ENCODE measurements around the gene GRIN3B. TPM values are rescaled to one million over a fixed set of nuclear protein-coding genes. Genes with fewer than 3 reads are reported as not detected.

GRIN3B gene
- total and polyA plus RNA-seq, 2 of the 4 experiments (the other 2 are of a cell fraction): under 0.01 to 0.91 TPM

GRCh38 chr19:980133-980998, 19.9 kb upstream of the GRIN3B start:
- H2BK5ac ChIP-seq (ENCODE audit: low read depth, low read length, poor library complexity, severe bottlenecking): no peak overlapping the region
- peak overlapping the region; percentile 14; the same call in 1 of the 2 replicates for H2BK20ac ChIP-seq (ENCODE audit: low read depth, low read length)
- H3K18ac ChIP-seq (ENCODE audit: low read depth, low read length): no peak overlapping the region
- WGBS, 2 experiments (ENCODE audit: extremely low coverage in 2 of 2, insufficient read length in 1 of 2): 30% methylated on average over 12 of the region's 32 CpGs; no CpG with 5 or more reads in 1 of the 2 experiments
- no peak overlapping the region; the same call in 1 of the 2 replicates for H4K91ac ChIP-seq (ENCODE audit: insufficient read depth, low read depth, low read length)
- H3K27ac ChIP-seq (ENCODE audit: insufficient read depth, low read length): no peak overlapping the region
- DNase-seq: no peak
- no peak overlapping the region for H3K9ac ChIP-seq (ENCODE audit: low read depth, low read length)
- H3K79me1 ChIP-seq (ENCODE audit: low read depth in 1 of 2, low read length in 2 of 2): peaks cover 5 to 20% of the 10 kb centered on the region in 2 experiments
- H4K8ac ChIP-seq (ENCODE audit: low read depth in 2 of 2, low read length in 2 of 2): peak overlapping the region in 1 of 2 experiments; percentile 72; a peak in 2 of 4 replicates
- peak overlapping the region; percentile 78; the same call in 1 of the 2 replicates for H2AK5ac ChIP-seq (ENCODE audit: low read depth, low read length)
- no peak overlapping the region for H3K56ac ChIP-seq (ENCODE audit: extremely low read depth, insufficient read depth, low read length)
- H3K23ac ChIP-seq (ENCODE audit: low read depth, low read length): no peak overlapping the region
- H3K9me3 ChIP-seq (ENCODE audit: control insufficient read depth, insufficient read depth, low read length): no peaks in the 10 kb centered on the region
- no peak; the same call in 1 of the 2 replicates for ATAC-seq (ENCODE audit: low read depth)
- H2AFZ ChIP-seq (replicated peaks; ENCODE audit: low read length, poor library complexity): peak overlapping the region; percentile 78
- H3K14ac ChIP-seq (replicated peaks; ENCODE audit: low read depth, low read length): no peak overlapping the region
- H2AK9ac ChIP-seq (replicated peaks; ENCODE audit: low read depth, low read length, poor library complexity): peak overlapping the region; percentile 89
- no peak overlapping the region for H2BK15ac ChIP-seq (ENCODE audit: low read depth, low read length)
- dilution Hi-C loops (cut with HindIII; ENCODE audit: low sequenced_read_pairs, unreplicated experiment): no loop called here
- in situ Hi-C loops (cut with MboI; ENCODE audit: low sequenced_read_pairs): loop anchor here (5.0 to 10.0 kb wide), 2 partner anchors 58 to 216 kb away; no protein-coding TSS in a partner anchor
- ChIA-PET POLR2A (ENCODE audit: unreplicated experiment) (no interaction called here), CTCF (interaction anchor here (0.6 to 1.4 kb wide), 2 partner anchors 10 to 29 kb away, joined by 3 read pairs; no protein-coding TSS in a partner anchor)
- peaks cover 13% of the 10 kb centered on the region for H3K4me1 ChIP-seq (ENCODE audit: control insufficient read depth, insufficient read depth, low read length)
- H3K9me1 ChIP-seq (ENCODE audit: insufficient read depth, low read length): 0 out of 2 replicates have a peak, but pooled peaks cover 4% of the 10 kb centered on the region
- H3K27me3 ChIP-seq (ENCODE audit: control insufficient read depth, insufficient read depth, low read length): no peaks in the 10 kb centered on the region
- H3K4ac ChIP-seq (ENCODE audit: low read depth, low read length): no peak overlapping the region
- peak overlapping the region; percentile 12; the same call in 1 of the 2 replicates for H4K5ac ChIP-seq (ENCODE audit: low read depth, low read length)
- no peak overlapping the region for H2BK120ac ChIP-seq (ENCODE audit: low read depth, low read length)
- H3K36me3 ChIP-seq (ENCODE audit: control insufficient read depth, insufficient read depth, low read length): peaks cover 4% of the 10 kb centered on the region; the same call in 1 of the 2 replicates
- TF ChIP-seq ELK1 (IDR thresholded peaks at IDR 0.05; ENCODE audit: borderline replicate concordance, low read depth, low read length) (no peak), CTCF (conservative IDR thresholded peaks at IDR 0.05; ENCODE audit: low read depth, low read length) (no peak), POLR2A (IDR thresholded peaks at IDR 0.05; ENCODE audit: low read depth, low read length) (no peak), FOS (IDR thresholded peaks at IDR 0.05; ENCODE audit: low read depth, low read length) (no peak), CHD1 (IDR thresholded peaks at IDR 0.05; ENCODE audit: low read depth, low read length) (no peak), USF2 (IDR thresholded peaks at IDR 0.05; ENCODE audit: low read depth, low read length) (no peak), MXI1 (IDR thresholded peaks at IDR 0.05; ENCODE audit: borderline replicate concordance, low read depth, low read length) (no peak), SMC3 (IDR thresholded peaks at IDR 0.05; ENCODE audit: low read depth, low read length) (no peak), MAFK (IDR thresholded peaks at IDR 0.05; ENCODE audit: low read depth, low read length) (no peak), RFX5 (IDR thresholded peaks at IDR 0.05; ENCODE audit: low read depth, low read length) (no peak)
- H4K20me1 ChIP-seq (ENCODE audit: insufficient read depth, low read length): peaks cover 5% of the 10 kb centered on the region; the same call in 1 of the 2 replicates
- BruUV-seq (replicated peaks): no TSS peak
- intact Hi-C loops (cut with micrococcal nuclease): loop anchor here (5.0 kb wide), 2 partner anchors 113 to 203 kb away; no protein-coding TSS in a partner anchor
- H3K4me2 ChIP-seq (ENCODE audit: low read depth, low read length): peak overlapping the region; percentile 5; the same call in 1 of the 2 replicates
- H3K4me3 ChIP-seq (ENCODE audit: insufficient read depth, low read depth, low read length): no peak overlapping the region

All from IMR-90 (cell line).